ENCODE measurements around the gene THOC2. TPM values are rescaled to one million over a fixed set of nuclear protein-coding genes. Genes with fewer than 3 reads are reported as not detected.
"Not testable (repeated sequence)": the region's sequence is repeated elsewhere in the genome, so short reads cannot be mapped to it uniquely, and the experiment has no call there.

The THOC2 gene
- total RNA-seq, 6 donors from 2014 or later: 63.0 to 229 (median 103) TPM

- 41 to 50% methylated on average over 2 of the region's 2 CpGs for WGBS, 2 donors
- Histone ChIP-seq H3K4me1 (peaks cover 0 to 7% (median 0%) of the 10 kb centered on the region in 4 donors), H3K27me3 (no peaks in the 10 kb centered on the region), H3K27ac (no peak overlapping the region), H3K36me3 (no peaks in the 10 kb centered on the region), H3K4me3 (no peak overlapping the region), H3K9me3 (no peaks in the 10 kb centered on the region)
- DNase-seq (no peak), ATAC-seq (ENCODE audit: low FRiP score in 2 of 2) (no peak)
- TF ChIP-seq POLR2AphosphoS5 (IDR thresholded peaks at IDR 0.05): no peak
- TF ChIP-seq CTCF (IDR thresholded peaks at IDR 0.05): no peak
- TF ChIP-seq POLR2A (IDR thresholded peaks at IDR 0.05): no peak
- no peak for TF ChIP-seq EP300 (IDR thresholded peaks at IDR 0.05)
These were observed 12.4 kb downstream of the THOC2 start for GRCh38 chrX:123720486-123720885.

GRCh38 chrX:123713841-123714240 is 19.0 kb downstream of the THOC2 start:
- ATAC-seq (ENCODE audit: low FRiP score in 2 of 2): no peak
- Histone ChIP-seq H3K27ac (no peak overlapping the region), H3K4me1 (no peaks in the 10 kb centered on the region), H3K4me3 (no peak overlapping the region), H3K36me3 (no peaks in the 10 kb centered on the region), H3K9me3 (no peaks in the 10 kb centered on the region), H3K27me3 (no peaks in the 10 kb centered on the region)
- no peak for DNase-seq
- TF ChIP-seq POLR2A (IDR thresholded peaks at IDR 0.05) (no peak), EP300 (IDR thresholded peaks at IDR 0.05) (no peak), CTCF (IDR thresholded peaks at IDR 0.05) (no peak), POLR2AphosphoS5 (IDR thresholded peaks at IDR 0.05) (no peak)

- ATAC-seq (ENCODE audit: low FRiP score in 2 of 2) (no peak), DNase-seq (no peak)
- no peak for TF ChIP-seq POLR2A (IDR thresholded peaks at IDR 0.05)
- no peak for TF ChIP-seq POLR2AphosphoS5 (IDR thresholded peaks at IDR 0.05)
- TF ChIP-seq CTCF (IDR thresholded peaks at IDR 0.05): no peak
- TF ChIP-seq EP300 (IDR thresholded peaks at IDR 0.05): no peak
- WGBS, 2 donors: 77 to 89% methylated on average over 4 of the region's 4 CpGs
- Histone ChIP-seq H3K27ac (no peak overlapping the region), H3K4me1 (no peaks in the 10 kb centered on the region), H3K9me3 (no peaks in the 10 kb centered on the region), H3K36me3 (no peaks in the 10 kb centered on the region), H3K4me3 (no peak overlapping the region), H3K27me3 (no peaks in the 10 kb centered on the region)
These were observed 19.4 kb downstream of the THOC2 start for GRCh38 chrX:123713434-123713833.

- WGBS, 2 donors: 93 to 100% methylated on average over 1 to 5 of the region's 5 CpGs
- H3K27ac ChIP-seq; H3K4me1 ChIP-seq; ATAC-seq (ENCODE audit: low FRiP score in 2 of 2); H3K4me3 ChIP-seq; H3K9me3 ChIP-seq; DNase-seq; H3K27me3 ChIP-seq; H3K36me3 ChIP-seq: not testable (repeated sequence)
These were observed 21.7 kb downstream of the THOC2 start for GRCh38 chrX:123711201-123711600.

GRCh38 chrX:123704781-123705180 is 28.1 kb downstream of the THOC2 start:
- TF ChIP-seq POLR2A (IDR thresholded peaks at IDR 0.05) (no peak), POLR2AphosphoS5 (IDR thresholded peaks at IDR 0.05) (no peak), EP300 (IDR thresholded peaks at IDR 0.05) (no peak), CTCF (IDR thresholded peaks at IDR 0.05) (no peak)
- ATAC-seq (ENCODE audit: low FRiP score in 2 of 2) (no peak), DNase-seq (no peak)
- Histone ChIP-seq H3K36me3 (no peaks in the 10 kb centered on the region), H3K27ac (no peak overlapping the region), H3K4me1 (no peaks in the 10 kb centered on the region), H3K27me3 (no peaks in the 10 kb centered on the region), H3K4me3 (no peak overlapping the region), H3K9me3 (no peaks in the 10 kb centered on the region)
- 78 to 91% methylated on average over 2 of the region's 2 CpGs for WGBS, 2 donors

Data from upper lobe of left lung (tissue), 6 donors.